GM19468 (cell line): ENCODE results near the gene TM6SF1.
"Not testable (repeated sequence)": the region's sequence is repeated elsewhere in the genome, so short reads cannot be mapped to it uniquely, and the experiment has no call there.

ENCODE experiments used
- ATAC-seq: cut with Tn5 transposase; IDR thresholded peaks from one replicate; pipeline ENCODE4 v1.9.1; 2021; ENCODE audit warnings: mild to moderate bottlenecking, moderate library complexity, moderate number of reproducible peaks; ENCODE audit not compliant: unreplicated experiment; ENCODE audit errors: extremely low read depth

TM6SF1 gene

DNA sequence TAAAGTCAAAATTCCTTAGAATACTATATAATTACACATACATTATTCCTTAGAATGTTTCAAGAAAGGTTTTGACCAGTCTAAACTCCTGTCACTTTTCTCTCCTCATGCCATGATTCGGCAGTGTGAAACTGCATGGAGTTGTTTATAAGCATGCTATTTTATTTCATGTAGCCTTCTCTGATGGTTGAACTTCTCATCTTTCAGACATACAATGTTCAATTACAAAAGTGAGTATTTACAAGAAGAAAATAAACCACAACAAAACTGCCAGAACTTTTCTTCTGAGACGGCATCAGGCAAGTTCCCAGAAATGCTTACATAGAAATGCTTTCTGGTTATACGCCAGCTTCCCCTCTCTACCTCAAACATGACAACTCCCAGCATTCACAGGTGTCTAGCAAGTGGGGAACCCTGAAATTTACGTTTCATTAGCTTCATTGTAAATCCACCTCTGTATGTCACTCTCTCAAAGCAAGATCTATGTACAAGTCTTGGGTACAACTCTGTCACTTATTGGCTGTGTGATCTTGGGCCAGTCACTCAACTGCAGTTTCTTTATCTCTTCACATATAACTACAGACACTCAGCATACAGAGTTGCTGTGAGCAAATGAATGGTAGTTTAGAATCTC lies 57.4 kb downstream of the TM6SF1 start:
- no peak for ATAC-seq

DNA sequence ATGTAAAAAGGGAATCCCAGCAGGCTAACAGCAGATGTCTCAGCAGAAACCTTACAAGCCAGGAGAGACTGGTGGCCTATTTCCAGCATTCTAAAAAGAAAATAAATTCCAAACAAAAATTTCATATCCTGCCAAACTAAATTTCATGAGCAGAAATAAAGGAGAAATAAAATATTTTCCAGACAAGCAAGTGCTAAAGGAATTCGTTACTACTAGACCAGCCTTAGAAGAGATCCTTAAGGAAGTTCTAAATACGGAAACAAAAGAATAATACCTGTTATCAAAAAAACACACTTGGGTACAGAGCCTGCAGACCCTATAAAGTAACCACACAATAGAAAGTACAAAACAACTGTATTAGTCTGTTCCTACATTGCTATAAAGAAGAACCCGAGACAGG lies 58.8 kb downstream of the TM6SF1 start:
- ATAC-seq, result no peak

DNA sequence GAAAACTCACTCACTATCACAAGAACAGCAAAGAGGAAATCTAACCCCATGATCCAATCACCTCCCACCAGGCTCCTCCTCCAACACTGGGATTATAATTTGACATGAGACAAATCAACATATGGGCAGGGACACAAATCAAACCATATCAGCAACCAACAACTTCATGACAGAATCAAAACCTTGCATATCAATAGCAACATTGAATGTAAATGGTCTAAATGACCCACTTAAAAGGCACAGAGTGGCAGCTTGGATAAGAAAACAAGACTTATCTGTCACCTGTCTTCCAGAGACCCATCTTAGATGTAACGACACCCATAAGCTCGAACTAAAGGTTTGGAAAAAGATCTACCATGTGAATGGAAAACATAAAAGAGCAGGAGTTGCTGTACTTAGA lies 59.4 kb downstream of the TM6SF1 start:
- no peak for ATAC-seq

DNA sequence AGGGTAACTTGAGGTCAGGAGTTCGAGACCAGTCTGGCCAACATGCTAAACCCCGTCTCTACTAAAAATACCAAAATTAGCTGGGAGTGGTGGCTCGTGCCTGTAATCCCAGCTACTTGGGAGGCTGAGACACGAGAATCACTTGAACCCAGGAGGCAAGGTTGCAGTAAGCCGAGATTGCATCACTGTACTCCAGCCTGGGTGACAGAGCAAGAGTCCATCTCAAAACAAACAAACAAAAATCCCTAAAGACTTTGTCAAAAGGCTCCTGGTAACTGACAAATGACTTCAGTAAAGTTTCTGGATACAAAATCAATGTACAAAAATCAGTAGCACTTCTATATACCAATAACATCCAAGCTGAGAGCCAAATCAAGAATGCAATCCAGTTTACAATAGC lies 62.1 kb downstream of the TM6SF1 start:
- not testable (repeated sequence) for ATAC-seq

DNA sequence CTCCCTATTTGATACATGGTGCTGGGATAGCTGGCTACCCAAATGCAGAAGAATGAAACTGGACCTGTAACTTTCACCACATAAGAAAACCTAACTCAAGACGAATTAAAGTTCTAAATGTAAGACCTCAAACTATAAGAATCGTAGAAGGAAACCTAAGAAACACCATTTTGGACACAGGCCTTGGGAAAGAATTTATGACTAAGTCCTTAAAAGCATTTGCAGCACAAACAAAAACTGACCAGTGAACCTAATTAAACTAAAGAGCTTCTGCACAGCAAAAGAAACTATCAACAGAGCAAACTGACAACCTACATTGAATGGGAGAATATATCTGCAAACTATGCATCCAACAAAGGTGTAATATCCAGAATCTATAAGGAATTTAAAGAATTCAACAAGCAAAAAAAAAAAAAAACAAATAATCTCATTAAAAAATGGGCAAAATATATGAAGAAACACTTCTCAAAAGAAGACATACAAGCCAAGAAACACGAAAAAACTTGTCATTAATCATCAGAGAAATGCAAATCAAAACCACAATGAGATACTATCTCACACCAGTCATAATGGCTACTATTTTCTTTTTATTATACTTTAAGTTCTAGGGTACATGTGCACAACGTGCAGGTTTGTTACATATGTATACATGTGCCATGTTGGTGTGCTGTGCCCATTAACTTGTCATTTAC lies 63.2 kb downstream of the TM6SF1 start:
- ATAC-seq, result no peak

DNA sequence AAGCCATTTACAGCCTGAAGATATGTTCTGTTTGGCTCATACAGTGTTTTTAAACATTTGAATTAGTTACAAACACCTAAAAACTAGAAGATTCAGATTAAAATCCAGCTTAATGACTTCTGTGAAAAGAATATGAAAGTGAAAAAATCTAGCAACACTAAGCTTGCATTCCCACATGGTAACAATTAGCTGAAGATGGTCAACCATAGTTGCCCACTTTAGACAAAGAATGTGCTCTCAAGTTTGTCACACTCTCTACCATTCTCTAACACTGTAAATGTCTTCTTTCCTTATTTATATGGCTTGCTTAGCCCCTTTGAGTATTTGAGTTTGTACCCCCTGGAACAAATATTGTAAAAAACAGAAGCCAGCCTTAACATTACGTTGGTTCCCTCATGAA lies 67.4 kb downstream of the TM6SF1 start:
- ATAC-seq, result no peak

DNA sequence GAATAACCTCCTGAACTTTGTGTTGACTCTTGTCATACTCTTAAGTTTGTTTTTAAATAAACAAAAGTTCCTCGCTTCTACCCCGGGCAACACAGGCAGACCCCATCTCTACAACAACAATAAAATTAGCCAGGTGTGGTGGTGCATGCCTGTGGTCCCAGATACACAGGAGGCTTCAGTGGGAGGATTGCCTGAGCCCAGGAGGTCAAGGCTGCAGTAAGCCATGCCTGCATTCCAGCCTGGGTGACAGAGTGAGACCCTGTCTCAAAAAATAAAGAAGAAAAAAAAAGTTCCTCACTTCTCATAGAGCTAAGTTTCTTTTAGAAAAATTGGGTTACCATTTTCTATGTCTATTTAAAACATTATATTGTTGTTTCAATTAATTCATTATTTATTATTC lies 70.9 kb downstream of the TM6SF1 start:
- ATAC-seq, result no peak

DNA sequence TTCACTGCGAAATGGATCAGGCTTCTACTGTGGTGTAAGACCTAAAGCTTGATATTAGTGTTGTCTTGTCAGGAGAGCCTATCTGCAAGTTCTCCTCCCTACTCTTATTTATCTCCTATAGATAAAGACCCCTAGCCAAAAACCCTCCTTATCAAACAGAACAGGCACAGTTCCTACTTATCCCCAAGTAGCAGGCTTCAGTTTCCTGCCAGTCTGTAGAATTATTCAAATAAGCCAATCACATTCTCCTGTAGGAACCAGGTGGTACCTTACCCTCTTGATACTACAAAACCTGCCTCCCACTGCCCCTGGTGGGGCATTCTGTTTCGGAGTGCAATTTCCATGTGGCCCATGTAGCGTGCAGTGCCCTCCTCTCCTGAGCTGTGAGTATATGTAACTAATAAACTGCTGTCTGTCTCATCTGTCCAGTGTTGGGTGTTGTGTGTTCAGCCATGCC lies 71.5 kb downstream of the TM6SF1 start:
- ATAC-seq, result no peak

DNA sequence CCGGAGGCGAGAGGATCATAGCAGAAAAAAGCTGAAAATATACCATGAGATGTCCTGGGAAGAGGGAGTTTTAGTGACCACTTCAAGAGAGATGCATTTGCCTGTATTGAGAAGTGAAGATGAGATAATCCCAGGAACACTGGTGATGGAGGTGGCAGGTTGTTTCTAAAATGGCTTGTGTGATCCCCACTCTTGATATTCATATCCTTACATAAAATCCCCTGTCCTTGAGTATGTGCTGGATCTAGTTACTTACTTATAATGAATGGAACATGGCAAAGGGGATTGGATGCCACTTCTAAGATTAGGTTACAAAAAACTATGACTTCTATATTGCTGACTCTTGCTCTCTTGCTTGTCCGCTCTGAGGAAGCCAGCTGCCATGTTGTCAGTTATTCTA lies 78.1 kb downstream of the TM6SF1 start:
- no peak for ATAC-seq
